Kidney epithelial cell (primary cell): ENCODE data around the gene COMP. TPM values are rescaled to one million over a fixed set of nuclear protein-coding genes. Genes with fewer than 3 reads are reported as not detected.

Experiments used
- DNase-seq: peaks from one replicate; pipeline ENCODE4 v3.0.0-alpha.2; 2010; ENCODE audit warnings: low read depth
- H3K27me3 ChIP-seq: 2 replicates; pipeline ENCODE4 v1.6.0; 2011; ENCODE audit warnings: low read length; ENCODE audit not compliant: control insufficient read depth, insufficient read depth
- H3K36me3 ChIP-seq: 2 replicates; pipeline ENCODE4 v1.5.1; 2011; ENCODE audit warnings: low read length; ENCODE audit not compliant: control insufficient read depth, insufficient read depth
- H3K4me3 ChIP-seq: 2 replicates; pipeline ENCODE4 v1.5.1; 2011; ENCODE audit warnings: low read depth, mild to moderate bottlenecking, control low read depth, low read length
- CTCF ChIP-seq: IDR thresholded peaks from 2 replicates; pipeline ENCODE4 v1.5.1; 2011; ENCODE audit warnings: mild to moderate bottlenecking, moderate library complexity, low read length, control low read depth, inconsistent platforms; ENCODE audit not compliant: insufficient read depth, poor library complexity, severe bottlenecking
- total RNA-seq: library from RNA; depleted of rRNA; stranded (reverse); fragments of >200 nt; gene quantifications from 2 replicates; pipeline ENCODE4 v1.2.3, GENCODE V29; 2015

COMP gene
- total RNA-seq, 1 donor from 2014 or later = not detected

DNA sequence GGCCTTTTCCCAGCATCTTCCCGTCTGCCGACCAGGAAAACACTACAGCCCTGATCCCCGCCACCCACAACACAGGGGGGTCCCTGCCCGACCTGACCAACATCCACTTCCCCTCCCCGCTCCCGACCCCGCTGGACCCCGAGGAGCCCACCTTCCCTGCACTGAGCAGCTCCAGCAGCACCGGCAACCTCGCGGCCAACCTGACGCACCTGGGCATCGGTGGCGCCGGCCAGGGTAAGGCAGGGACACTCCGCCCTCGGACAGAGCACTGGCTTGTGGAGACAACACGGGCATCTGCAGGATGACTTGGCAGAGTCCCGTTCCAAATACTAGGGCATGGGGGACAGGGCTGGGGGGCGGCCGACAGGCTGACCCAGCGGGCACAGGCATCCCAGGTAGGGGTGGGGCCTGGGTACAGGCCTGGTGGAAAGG lies 31.1 kb downstream of the COMP start:
- no peaks in the 10 kb centered on the region for H3K36me3 ChIP-seq
- DNase-seq = no peak
- no peak for TF ChIP-seq CTCF
- H3K27me3 ChIP-seq = peaks cover 3% of the 10 kb centered on the region
- no peak overlapping the region for H3K4me3 ChIP-seq

DNA sequence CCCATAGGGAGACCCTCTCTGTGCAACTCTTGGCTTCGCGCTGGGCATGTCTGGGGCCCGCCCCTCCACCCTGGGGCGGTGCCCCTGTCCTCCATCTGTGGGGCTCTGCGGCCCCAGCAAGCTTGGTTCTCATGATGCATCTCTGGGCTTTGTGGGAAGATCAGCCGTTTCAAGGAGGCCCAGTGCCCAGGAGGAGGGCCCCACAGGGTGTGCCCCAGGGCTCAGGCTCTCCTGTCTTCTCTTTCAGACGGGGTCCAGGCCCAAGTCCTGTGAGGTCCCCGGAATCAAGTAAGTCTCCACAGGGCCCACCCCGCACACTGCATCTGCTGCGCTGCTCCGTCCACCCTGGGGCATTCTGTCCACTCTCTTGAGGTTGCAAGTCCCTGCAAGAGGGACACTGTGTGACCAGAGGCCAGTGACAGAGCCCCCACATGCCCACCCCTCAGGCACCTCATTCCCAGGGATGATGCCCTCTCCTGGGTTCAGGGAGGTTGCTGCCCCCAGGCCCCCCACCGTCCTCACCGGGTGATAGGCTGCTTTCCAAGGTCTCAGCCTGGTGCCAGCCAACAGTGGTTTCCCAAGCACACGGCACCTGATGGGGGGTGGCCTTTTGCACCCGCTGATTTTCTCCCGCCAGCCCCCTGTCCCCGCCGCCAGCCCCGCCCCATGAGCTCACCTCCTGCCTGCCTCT lies 31.7 kb downstream of the COMP start:
- Histone ChIP-seq H3K4me3 (no peak overlapping the region), H3K36me3 (no peaks in the 10 kb centered on the region), H3K27me3 (peaks cover 3% of the 10 kb centered on the region)
- no peak for DNase-seq
- TF ChIP-seq CTCF = no peak

DNA sequence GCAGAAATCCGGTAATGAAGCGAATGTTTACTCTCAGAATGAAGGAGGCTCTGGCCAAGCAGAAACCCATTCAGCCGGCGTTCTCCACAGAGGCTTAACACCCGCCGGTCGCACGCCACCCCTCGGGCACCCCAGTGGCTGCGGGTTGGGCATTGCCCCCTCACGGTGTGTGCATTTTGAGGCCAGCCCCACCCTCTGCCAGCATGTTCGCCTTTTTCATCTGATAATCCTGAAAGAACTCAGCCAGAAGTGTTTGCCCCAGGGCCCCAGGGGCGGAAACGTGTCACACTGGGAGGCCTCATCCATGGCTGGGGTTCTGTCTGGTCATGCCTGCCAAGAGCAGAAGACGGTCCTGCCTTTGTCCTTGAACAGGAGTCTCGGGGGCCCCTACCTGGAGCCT lies 34.2 kb downstream of the COMP start:
- H3K27me3 ChIP-seq = peaks cover 3% of the 10 kb centered on the region
- no peak for TF ChIP-seq CTCF
- no peaks in the 10 kb centered on the region for H3K36me3 ChIP-seq
- no peak for DNase-seq
- H3K4me3 ChIP-seq = no peak overlapping the region

GRCh38 chr19:18754501-18754900 lies 36.6 kb downstream of the COMP start:
- Histone ChIP-seq H3K36me3 (peaks cover 2% of the 10 kb centered on the region), H3K4me3 (no peak overlapping the region), H3K27me3 (no peaks in the 10 kb centered on the region)
- no peak for TF ChIP-seq CTCF
- DNase-seq = no peak

DNA sequence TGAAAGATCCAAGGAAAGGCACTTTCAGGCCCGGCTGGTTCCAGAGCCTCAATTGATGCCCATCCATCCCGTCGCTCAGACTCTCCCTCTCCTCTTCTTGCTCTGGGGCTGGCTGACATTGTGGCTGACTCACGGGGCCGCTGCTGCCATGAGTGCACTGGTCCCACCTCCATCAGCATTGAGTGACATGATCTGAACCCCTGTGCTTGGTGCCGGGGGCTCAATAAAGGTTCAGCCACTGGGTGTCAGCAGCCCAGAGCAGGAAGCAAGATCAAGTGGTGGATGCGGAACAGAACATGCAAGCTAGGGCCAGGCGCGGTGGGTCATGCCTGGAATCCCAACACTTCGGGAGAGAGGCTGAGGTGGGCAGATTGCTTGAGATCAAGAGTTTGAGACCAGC lies 39.5 kb downstream of the COMP start:
- Histone ChIP-seq H3K27me3 (no peaks in the 10 kb centered on the region), H3K4me3 (no peak overlapping the region), H3K36me3 (peaks cover 2% of the 10 kb centered on the region)
- TF ChIP-seq CTCF = no peak
- no peak for DNase-seq

- no peak for DNase-seq
- no peak overlapping the region for H3K4me3 ChIP-seq
- no peaks in the 10 kb centered on the region for H3K27me3 ChIP-seq
- TF ChIP-seq CTCF = no peak
- H3K36me3 ChIP-seq = peaks cover 2% of the 10 kb centered on the region
These were observed 40.7 kb downstream of the COMP start for GRCh38 chr19:18750295-18750970.
